Measurements from ENCODE around the gene KCTD4.
"Not testable (repeated sequence)": the region's sequence is repeated elsewhere in the genome, so short reads cannot be mapped to it uniquely, and the experiment has no call there.

The KCTD4 gene

GRCh38 chr13:45218689-45219088 is 17.8 kb upstream of the KCTD4 start:
- Histone ChIP-seq H3K27ac (peak overlapping the region in 5 of 21 experiments; percentile 27 to 79 (median 38)), H3K4me3 (no peak overlapping the region)

- H3K4me3 ChIP-seq = no peak overlapping the region
- H3K27ac ChIP-seq = no peak overlapping the region
Observed at GRCh38 chr13:45216193-45216592, 15.3 kb upstream of the KCTD4 start.

DNA sequence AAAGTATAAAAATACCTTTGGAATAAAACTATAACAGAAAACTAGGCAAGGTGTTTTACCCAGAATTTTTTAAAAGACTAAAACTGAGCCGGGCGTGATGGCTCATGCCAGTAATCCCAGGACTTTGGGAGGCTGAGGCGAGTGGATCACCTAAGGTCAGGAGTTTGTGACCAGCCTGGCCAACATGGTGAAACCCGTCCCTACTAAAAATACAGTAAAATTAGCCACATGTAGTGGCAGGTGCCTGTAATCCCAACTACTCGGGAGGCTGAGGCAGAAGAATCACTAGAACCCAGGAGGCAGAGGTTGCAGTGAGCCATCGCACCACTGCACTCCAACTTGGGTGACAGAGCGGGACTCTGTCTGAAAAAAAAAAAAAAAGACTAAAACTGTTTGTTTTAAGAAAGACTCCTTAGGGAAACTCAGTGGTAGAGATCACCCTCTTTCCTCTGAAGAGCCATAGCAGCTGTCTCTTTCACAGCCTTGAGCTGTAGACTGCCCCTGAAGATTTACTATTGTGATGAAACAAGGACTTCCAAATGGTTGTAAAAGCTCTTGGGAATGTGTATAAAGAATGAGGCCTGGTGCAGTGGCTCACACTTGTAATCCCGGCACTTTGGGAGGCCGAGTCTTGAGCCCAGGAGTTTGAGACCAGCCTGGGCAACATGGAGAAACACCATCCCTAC is 14.7 kb upstream of the KCTD4 start:
- Histone ChIP-seq H3K4me3 (no peak overlapping the region), H3K27ac (no peak overlapping the region)

GRCh38 chr13:45209229-45209628 is 8.4 kb upstream of the KCTD4 start:
- Histone ChIP-seq H3K27ac (no peak overlapping the region), H3K4me3 (no peak overlapping the region)

GRCh38 chr13:45208132-45208531 is 7.3 kb upstream of the KCTD4 start:
- Histone ChIP-seq H3K4me3 (no peak overlapping the region), H3K27ac (peak overlapping the region in 5 of 21 experiments; percentile 22 to 80 (median 56))

GRCh38 chr13:45207319-45207718 is 6.5 kb upstream of the KCTD4 start:
- H3K27ac ChIP-seq = peak overlapping the region in 17 of 21 experiments; percentile 10 to 80 (median 46)
- H3K4me3 ChIP-seq = no peak overlapping the region

- H3K4me3 ChIP-seq = no peak overlapping the region
- peak overlapping the region in 18 of 21 experiments; percentile 19 to 80 (median 45) for H3K27ac ChIP-seq
Observed at GRCh38 chr13:45206340-45206739, 5.5 kb upstream of the KCTD4 start.

DNA sequence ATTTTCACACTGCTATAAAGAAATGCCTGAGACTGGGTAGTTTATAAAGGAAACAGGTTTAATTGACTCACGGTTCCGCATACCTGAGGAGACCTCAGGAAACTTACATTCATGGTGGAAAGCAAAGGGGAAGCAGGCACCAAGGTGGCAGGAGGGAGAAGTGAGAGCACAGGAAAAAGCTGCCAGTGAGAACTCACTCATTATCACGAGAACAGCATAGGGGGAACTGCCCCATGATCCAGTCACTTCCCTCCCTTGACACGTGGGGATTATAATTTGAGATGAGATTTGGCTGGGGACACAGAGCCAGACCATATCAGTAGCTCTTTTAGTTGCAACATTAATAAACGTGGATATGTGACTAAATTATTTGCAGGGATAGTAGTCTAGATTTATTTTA is 4.3 kb upstream of the KCTD4 start:
- Histone ChIP-seq H3K27ac (peak overlapping the region in 1 of 21 experiments; percentile 41), H3K4me3 (no peak overlapping the region)

DNA sequence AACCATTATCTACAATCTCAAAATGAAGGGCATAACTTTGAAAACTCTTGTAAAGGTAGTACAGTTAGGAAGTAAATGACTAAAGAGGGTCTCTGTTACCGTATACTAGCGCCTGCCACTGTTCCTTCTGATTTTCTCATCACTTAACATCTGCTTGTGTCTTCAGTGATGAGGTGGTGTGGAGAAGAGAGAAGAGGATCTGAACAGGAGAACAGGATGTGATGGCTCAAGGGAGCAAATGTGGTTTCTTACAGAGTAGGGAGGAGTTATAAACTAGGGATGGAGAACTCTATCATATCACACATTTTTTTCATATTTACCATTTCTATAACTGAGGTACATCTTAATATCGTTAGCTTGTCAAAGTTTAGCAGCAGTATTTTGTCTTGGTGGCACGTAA is 1.1 kb downstream of the KCTD4 start:
- H3K4me3 ChIP-seq = no peak overlapping the region

DNA sequence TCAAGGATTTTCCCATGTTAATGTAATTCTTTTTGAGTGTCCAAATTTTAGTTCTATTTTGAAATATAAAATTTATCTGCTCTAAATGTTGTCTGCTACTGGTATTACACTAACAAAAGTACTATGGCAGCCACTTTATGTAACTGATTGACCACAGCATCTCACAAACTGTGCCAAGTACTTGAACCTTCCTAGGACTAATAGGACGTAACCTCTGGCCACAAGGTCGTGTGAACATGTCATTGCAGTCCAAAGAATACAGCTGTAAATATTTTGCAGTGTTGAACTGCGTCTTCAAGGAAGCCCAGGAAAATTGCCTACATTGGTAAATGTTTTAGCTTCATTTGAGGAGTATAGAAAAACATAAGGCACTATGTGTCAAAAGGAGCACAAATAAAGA is 1.9 kb downstream of the KCTD4 start:
- H3K4me3 ChIP-seq = no peak overlapping the region
- H3K27ac ChIP-seq = no peak overlapping the region

More for the DNA sequence above, 1.1 kb downstream of the KCTD4 start:
- H3K27ac ChIP-seq = no peak overlapping the region

DNA sequence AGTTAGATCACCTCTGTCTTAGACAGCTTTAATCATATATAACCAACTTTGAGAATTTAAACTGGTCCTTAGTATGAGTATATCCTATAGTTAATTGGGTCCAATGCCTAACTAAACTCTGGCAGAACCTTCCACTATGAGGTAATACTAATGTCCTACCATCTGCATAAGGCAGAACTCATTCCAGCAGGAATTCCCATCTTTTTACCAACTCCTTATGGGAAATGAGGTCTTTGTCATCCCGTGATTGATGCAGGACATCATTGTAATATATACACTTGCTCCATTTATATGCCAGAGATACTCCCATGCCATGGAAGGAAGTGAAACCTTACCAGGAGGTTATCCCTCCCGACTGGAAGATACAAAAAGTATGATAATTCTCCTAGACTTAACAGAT is 2.8 kb downstream of the KCTD4 start:
- Histone ChIP-seq H3K27ac (no peak overlapping the region), H3K4me3 (no peak overlapping the region)

DNA sequence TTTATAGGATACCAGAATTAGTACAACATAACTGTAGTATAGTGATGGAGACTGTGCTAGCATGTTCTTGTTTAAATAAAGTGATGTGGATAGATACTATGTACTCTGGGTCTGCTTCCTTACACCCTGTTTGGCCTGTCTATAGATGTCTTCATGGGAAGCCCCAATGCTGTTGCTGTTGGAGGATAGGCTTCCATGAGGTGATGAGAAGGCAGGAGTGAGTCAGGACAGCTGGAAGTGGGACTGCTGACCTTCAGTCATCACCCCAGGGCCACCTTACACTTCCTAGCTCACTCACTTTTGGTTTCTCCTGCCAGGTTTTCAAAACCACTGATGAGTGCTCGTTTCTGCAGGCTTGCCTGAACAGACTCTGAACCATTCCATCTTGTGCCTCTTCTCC is 4.2 kb downstream of the KCTD4 start:
- Histone ChIP-seq H3K4me3 (no peak overlapping the region), H3K27ac (no peak overlapping the region)

GRCh38 chr13:45196096-45196495 is 4.7 kb downstream of the KCTD4 start:
- H3K4me3 ChIP-seq = no peak overlapping the region
- no peak overlapping the region for H3K27ac ChIP-seq

DNA sequence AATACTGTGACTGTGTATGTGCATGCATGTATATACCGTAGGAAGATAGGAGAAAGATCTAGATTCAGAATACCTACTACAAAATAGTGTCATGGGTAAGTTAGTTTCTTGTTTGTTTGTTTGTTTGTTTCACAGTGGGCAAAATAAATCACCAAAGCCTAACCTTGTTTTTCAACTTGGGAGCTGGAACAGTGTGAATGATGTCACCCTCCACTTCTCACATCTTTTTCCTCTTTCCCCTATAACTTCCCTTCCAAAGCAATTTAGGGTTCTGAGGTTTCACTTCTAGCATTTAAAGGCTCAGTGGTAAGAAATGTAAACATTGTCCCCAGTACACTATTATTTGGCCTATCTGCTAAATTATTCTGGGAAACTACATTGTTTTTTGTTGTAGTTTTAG is 5.4 kb downstream of the KCTD4 start:
- no peak overlapping the region for H3K4me3 ChIP-seq
- H3K27ac ChIP-seq = peak overlapping the region in 1 of 21 experiments; percentile 2

DNA sequence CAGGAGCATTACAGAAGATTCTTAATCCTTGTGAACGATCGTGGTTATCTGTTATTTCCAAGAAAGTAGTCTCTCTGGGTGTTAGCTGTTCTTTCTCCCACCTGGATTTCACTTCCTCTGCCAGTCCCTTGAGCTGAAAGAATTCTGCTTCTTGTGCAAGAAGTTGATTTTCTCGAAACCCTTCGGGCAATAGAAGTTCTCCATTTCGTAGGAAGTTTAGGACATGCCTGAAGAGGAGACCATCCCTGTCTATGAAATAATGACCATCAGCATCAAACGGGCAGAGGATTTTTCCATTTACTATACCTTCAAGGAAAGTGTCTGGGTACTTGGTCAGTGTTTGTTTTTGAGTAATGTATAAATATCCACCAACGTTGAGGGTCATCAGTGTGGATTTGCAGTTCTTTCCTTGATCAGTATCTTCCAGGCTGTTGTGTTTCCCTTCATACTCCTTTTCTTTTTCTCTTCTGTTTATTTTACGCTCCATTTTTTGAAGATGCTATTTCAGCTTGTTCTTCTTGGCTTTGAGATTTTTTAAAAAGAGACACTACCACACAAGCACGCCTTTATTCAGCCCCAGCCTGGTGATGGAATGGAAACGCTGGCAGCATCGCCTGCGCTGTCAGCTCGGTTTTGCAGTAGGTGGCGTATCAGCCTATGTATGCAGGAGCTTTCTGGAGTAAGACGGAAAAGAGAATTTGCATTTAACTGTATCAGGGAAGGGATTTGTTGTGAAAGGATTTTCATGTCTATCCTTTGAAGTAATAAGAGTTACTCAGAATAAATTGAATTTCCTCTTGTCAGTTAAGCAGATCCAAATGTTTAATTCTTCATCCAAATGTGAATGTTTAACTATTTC is 6.5 kb downstream of the KCTD4 start:
- H3K27ac ChIP-seq = no peak overlapping the region
- no peak overlapping the region for H3K4me3 ChIP-seq

DNA sequence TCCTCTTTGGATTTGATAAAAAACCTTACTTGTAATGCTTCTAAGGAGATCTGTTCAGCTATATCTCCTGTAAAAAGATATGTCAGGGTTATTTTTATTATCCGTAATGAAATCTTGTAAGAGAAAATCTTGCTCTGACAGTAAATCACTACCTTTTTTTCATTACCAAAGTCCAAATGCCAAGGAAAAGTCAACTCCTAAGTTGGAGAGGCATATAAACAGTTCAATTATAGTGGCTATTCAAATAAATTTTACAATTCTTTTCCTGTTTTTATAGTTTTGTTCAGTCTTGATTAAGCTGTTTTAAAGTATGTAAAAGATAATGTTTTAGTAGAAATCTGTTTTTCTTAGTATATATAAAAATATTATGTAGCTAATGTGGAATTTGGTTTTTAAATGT is 9.0 kb downstream of the KCTD4 start:
- Histone ChIP-seq H3K27ac (no peak overlapping the region), H3K4me3 (no peak overlapping the region)

GRCh38 chr13:45189511-45189910 is 11.3 kb downstream of the KCTD4 start:
- not testable (repeated sequence) for H3K27ac ChIP-seq, H3K4me3 ChIP-seq

DNA sequence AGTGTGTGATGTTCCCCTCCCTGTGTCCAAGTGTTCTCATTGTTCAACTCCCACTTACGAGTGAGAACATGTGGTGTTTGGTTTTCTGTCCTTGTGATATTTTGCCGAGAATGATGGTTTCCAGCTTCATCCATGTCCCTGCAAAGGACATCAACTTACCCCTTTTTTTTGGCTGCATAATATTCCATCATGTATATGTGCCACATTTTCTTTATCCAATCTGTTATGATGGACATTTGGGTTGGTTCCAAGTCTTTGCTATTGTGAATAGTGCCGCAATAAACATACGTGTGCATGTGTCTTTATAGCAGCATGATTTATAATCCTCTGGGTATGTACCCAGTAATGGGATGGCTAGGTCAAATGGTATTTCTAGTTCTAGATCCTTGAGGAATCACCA is 11.8 kb downstream of the KCTD4 start:
- not testable (repeated sequence) for H3K4me3 ChIP-seq, H3K27ac ChIP-seq

GRCh38 chr13:45185286-45185685 is 15.6 kb downstream of the KCTD4 start:
- Histone ChIP-seq H3K4me3 (no peak overlapping the region), H3K27ac (no peak overlapping the region)

- Histone ChIP-seq H3K4me3 (no peak overlapping the region), H3K27ac (no peak overlapping the region)
Observed at GRCh38 chr13:45184693-45185092, 16.2 kb downstream of the KCTD4 start.
